Transverse colon (tissue), 4 donors: ENCODE measurements around the gene SFR1.

Source experiments
- POLR2A ChIP-seq: fragments of 450-650 bp; IDR thresholded peaks from one replicate; pipeline ENCODE4 v1.6.1; 2016; ENCODE audit warnings: antibody characterized with exemption, mild to moderate bottlenecking, moderate library complexity
- POLR2AphosphoS5 ChIP-seq, 3 donors: sonication (generic); formaldehyde crosslinking; IDR thresholded peaks; one replicate each; pipeline ENCODE4 v1.6.1; 2016; ENCODE audit warnings: antibody characterized with exemption in 3 of 3
- TF ChIP-seq, protein P1 (sequence below), 5 experiments: fragments of 200-600 bp in 3 of 5; fragments of 450-650 bp in 2 of 5; sonication (generic) in 3 of 5; IDR thresholded peaks; 1 replicate in 2 of 5; 2 replicates in 3 of 5; pipeline ENCODE4 v1.5.1; 2016 to 2017; ENCODE audit warnings: antibody characterized with exemption in 5 of 5, inconsistent platforms in 3 of 5, mild to moderate bottlenecking in 2 of 5, moderate library complexity in 1 of 5

DNA sequence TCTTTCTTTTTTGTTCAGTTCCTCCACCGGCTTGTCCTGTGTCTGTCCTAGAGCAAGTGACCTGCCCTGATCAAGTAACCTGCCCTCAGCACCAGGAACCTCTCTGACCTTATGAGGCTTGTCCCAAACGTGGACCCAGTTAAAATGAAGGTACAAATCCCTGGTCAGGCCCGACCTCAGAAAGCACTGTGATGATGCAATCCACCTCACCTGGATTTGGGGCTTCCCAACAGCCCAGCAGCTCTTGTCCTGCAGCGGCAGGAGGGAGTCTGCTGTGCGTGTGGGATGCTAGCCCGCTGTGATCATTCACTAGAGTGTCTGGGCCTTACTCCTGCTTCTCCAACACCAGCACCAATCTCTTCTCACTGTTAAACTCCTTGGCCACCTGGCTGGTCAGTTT lies 47.5 kb upstream of the SFR1 start:
- TF ChIP-seq, protein P1, sequence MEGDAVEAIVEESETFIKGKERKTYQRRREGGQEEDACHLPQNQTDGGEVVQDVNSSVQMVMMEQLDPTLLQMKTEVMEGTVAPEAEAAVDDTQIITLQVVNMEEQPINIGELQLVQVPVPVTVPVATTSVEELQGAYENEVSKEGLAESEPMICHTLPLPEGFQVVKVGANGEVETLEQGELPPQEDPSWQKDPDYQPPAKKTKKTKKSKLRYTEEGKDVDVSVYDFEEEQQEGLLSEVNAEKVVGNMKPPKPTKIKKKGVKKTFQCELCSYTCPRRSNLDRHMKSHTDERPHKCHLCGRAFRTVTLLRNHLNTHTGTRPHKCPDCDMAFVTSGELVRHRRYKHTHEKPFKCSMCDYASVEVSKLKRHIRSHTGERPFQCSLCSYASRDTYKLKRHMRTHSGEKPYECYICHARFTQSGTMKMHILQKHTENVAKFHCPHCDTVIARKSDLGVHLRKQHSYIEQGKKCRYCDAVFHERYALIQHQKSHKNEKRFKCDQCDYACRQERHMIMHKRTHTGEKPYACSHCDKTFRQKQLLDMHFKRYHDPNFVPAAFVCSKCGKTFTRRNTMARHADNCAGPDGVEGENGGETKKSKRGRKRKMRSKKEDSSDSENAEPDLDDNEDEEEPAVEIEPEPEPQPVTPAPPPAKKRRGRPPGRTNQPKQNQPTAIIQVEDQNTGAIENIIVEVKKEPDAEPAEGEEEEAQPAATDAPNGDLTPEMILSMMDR (IDR thresholded peaks at IDR 0.05), result no peak
- no peak for TF ChIP-seq POLR2AphosphoS5 (IDR thresholded peaks at IDR 0.05)
- TF ChIP-seq POLR2A, result no peak
